ENCODE measurements around the gene PPARG.

GRCh38 chr3:12461097-12461649, 172.3 kb downstream of the PPARG start:
- no peak for TF ChIP-seq CTCF (IDR thresholded peaks at IDR 0.05)
- TF ChIP-seq EP300 (IDR thresholded peaks at IDR 0.05): no peak
- no peak for TF ChIP-seq POLR2AphosphoS5 (IDR thresholded peaks at IDR 0.05)

Measured in sigmoid colon (tissue), 4 donors.